Activated naive CD4-positive, alpha-beta T cell treated with anti-CD3 and anti-CD28 coated beads, Interleukin-2, amount 50 U/mL, for 24 hours (primary cell): ENCODE measurements around the gene ETFB.

Source experiments
- H3K27ac Mint-ChIP-seq: one replicate; pipeline ENCODE4 v1.8.0; 2021; ENCODE audit warnings: mild to moderate bottlenecking, mixed read lengths
- H3K27me3 Mint-ChIP-seq: one replicate; pipeline ENCODE4 v1.8.0; 2021; ENCODE audit warnings: mixed read lengths
- H3K36me3 Mint-ChIP-seq: one replicate; pipeline ENCODE4 v1.8.0; 2021; ENCODE audit warnings: mixed read lengths
- H3K4me1 Mint-ChIP-seq: one replicate; pipeline ENCODE4 v1.8.0; 2021; ENCODE audit warnings: mixed read lengths
- H3K4me3 Mint-ChIP-seq: one replicate; pipeline ENCODE4 v1.8.0; 2021; ENCODE audit warnings: mild to moderate bottlenecking, mixed read lengths
- H3K9me3 Mint-ChIP-seq: one replicate; pipeline ENCODE4 v1.8.0; 2021; ENCODE audit warnings: mixed read lengths

Gene ETFB

GRCh38 chr19:51327066-51328001 is 38.9 kb downstream of the ETFB start:
- Mint-ChIP-seq H3K9me3 (peaks cover 7% of the 10 kb centered on the region), H3K27ac (peak overlapping the region; percentile 47), H3K36me3 (peaks cover 5% of the 10 kb centered on the region), H3K27me3 (peaks cover 50% of the 10 kb centered on the region), H3K4me1 (peaks cover 8% of the 10 kb centered on the region), H3K4me3 (peak overlapping the region; percentile 56)

GRCh38 chr19:51326216-51327065 is 39.7 kb downstream of the ETFB start:
- Mint-ChIP-seq H3K9me3 (peaks cover 7% of the 10 kb centered on the region), H3K27me3 (peaks cover 47% of the 10 kb centered on the region), H3K4me3 (no peak overlapping the region), H3K27ac (no peak overlapping the region), H3K4me1 (peaks cover 8% of the 10 kb centered on the region), H3K36me3 (peaks cover 2% of the 10 kb centered on the region)

GRCh38 chr19:51325161-51325976 is 40.8 kb downstream of the ETFB start:
- no peaks in the 10 kb centered on the region for H3K9me3 Mint-ChIP-seq
- peaks cover 41% of the 10 kb centered on the region for H3K27me3 Mint-ChIP-seq
- peaks cover 8% of the 10 kb centered on the region for H3K4me1 Mint-ChIP-seq
- no peak overlapping the region for H3K27ac Mint-ChIP-seq
- no peak overlapping the region for H3K4me3 Mint-ChIP-seq
- H3K36me3 Mint-ChIP-seq, result no peaks in the 10 kb centered on the region

GRCh38 chr19:51324167-51324481 is 42.1 kb downstream of the ETFB start:
- peaks cover 8% of the 10 kb centered on the region for H3K4me1 Mint-ChIP-seq
- H3K36me3 Mint-ChIP-seq, result no peaks in the 10 kb centered on the region
- no peak overlapping the region for H3K4me3 Mint-ChIP-seq
- H3K27me3 Mint-ChIP-seq, result peaks cover 35% of the 10 kb centered on the region
- H3K27ac Mint-ChIP-seq, result no peak overlapping the region
- no peaks in the 10 kb centered on the region for H3K9me3 Mint-ChIP-seq

- Mint-ChIP-seq H3K27me3 (peaks cover 34% of the 10 kb centered on the region), H3K4me1 (peaks cover 8% of the 10 kb centered on the region), H3K27ac (no peak overlapping the region), H3K9me3 (no peaks in the 10 kb centered on the region), H3K4me3 (no peak overlapping the region), H3K36me3 (no peaks in the 10 kb centered on the region)
Measured at GRCh38 chr19:51323481-51324166, 42.6 kb downstream of the ETFB start.

GRCh38 chr19:51321799-51322198 is 44.4 kb downstream of the ETFB start:
- Mint-ChIP-seq H3K4me3 (no peak overlapping the region), H3K27ac (no peak overlapping the region), H3K4me1 (no peaks in the 10 kb centered on the region), H3K36me3 (no peaks in the 10 kb centered on the region), H3K27me3 (peaks cover 35% of the 10 kb centered on the region), H3K9me3 (no peaks in the 10 kb centered on the region)

- peaks cover 3% of the 10 kb centered on the region for H3K9me3 Mint-ChIP-seq
- H3K27ac Mint-ChIP-seq, result no peak overlapping the region
- no peaks in the 10 kb centered on the region for H3K4me1 Mint-ChIP-seq
- peaks cover 26% of the 10 kb centered on the region for H3K27me3 Mint-ChIP-seq
- no peak overlapping the region for H3K4me3 Mint-ChIP-seq
- H3K36me3 Mint-ChIP-seq, result peaks cover 1% of the 10 kb centered on the region
Measured at GRCh38 chr19:51320280-51320657, 45.9 kb downstream of the ETFB start.

GRCh38 chr19:51319649-51320279 is 46.4 kb downstream of the ETFB start:
- Mint-ChIP-seq H3K4me1 (no peaks in the 10 kb centered on the region), H3K27ac (no peak overlapping the region), H3K36me3 (peaks cover 1% of the 10 kb centered on the region), H3K4me3 (no peak overlapping the region), H3K9me3 (peaks cover 8% of the 10 kb centered on the region), H3K27me3 (peaks cover 26% of the 10 kb centered on the region)

GRCh38 chr19:51318687-51319648 is 47.2 kb downstream of the ETFB start:
- Mint-ChIP-seq H3K27ac (no peak overlapping the region), H3K4me1 (no peaks in the 10 kb centered on the region), H3K27me3 (peaks cover 23% of the 10 kb centered on the region), H3K36me3 (peaks cover 1% of the 10 kb centered on the region), H3K4me3 (no peak overlapping the region), H3K9me3 (peaks cover 11% of the 10 kb centered on the region)

- Mint-ChIP-seq H3K4me3 (no peak overlapping the region), H3K27ac (no peak overlapping the region), H3K27me3 (peaks cover 27% of the 10 kb centered on the region), H3K4me1 (peaks cover 5% of the 10 kb centered on the region), H3K9me3 (peaks cover 11% of the 10 kb centered on the region), H3K36me3 (peaks cover 4% of the 10 kb centered on the region)
Measured at GRCh38 chr19:51317968-51318367, 48.2 kb downstream of the ETFB start.

GRCh38 chr19:51317376-51317775 is 48.8 kb downstream of the ETFB start:
- peaks cover 11% of the 10 kb centered on the region for H3K9me3 Mint-ChIP-seq
- H3K4me3 Mint-ChIP-seq, result no peak overlapping the region
- no peak overlapping the region for H3K27ac Mint-ChIP-seq
- peaks cover 4% of the 10 kb centered on the region for H3K36me3 Mint-ChIP-seq
- H3K27me3 Mint-ChIP-seq, result peaks cover 24% of the 10 kb centered on the region
- peaks cover 5% of the 10 kb centered on the region for H3K4me1 Mint-ChIP-seq

GRCh38 chr19:51316688-51317087 is 49.5 kb downstream of the ETFB start:
- H3K36me3 Mint-ChIP-seq, result peaks cover 4% of the 10 kb centered on the region
- H3K4me3 Mint-ChIP-seq, result no peak overlapping the region
- peaks cover 11% of the 10 kb centered on the region for H3K9me3 Mint-ChIP-seq
- no peak overlapping the region for H3K27ac Mint-ChIP-seq
- H3K27me3 Mint-ChIP-seq, result peaks cover 27% of the 10 kb centered on the region
- peaks cover 5% of the 10 kb centered on the region for H3K4me1 Mint-ChIP-seq

- H3K27me3 Mint-ChIP-seq, result peaks cover 48% of the 10 kb centered on the region
- H3K36me3 Mint-ChIP-seq, result peaks cover 6% of the 10 kb centered on the region
- H3K4me3 Mint-ChIP-seq, result no peak within 1 kb of the TSS
- peaks cover 21% of the 10 kb centered on the region for H3K9me3 Mint-ChIP-seq
- peaks cover 5% of the 10 kb centered on the region for H3K4me1 Mint-ChIP-seq
- no peak within 1 kb of the TSS for H3K27ac Mint-ChIP-seq
Measured at GRCh38 chr19:51311351-51312257, 54.6 kb downstream of the ETFB start, which contains the start of gene IGLON5. TSS of gene IGLON5 (plus strand) at chr19:51311644. CDS start at chr19:51311848, 204 bp downstream.
